Large intestine (tissue), 3 donors: Measurements from ENCODE around the gene DUSP15. TPM values are rescaled to one million over a fixed set of nuclear protein-coding genes. Genes with fewer than 3 reads are reported as not detected.
A peak's percentile ranks its signal among the peaks of the same experiment; 100 is the strongest.

Experiments used
- DNase-seq, 2 donors: peaks; one replicate each; pipeline versions ENCODE4 v3.0.0 to v3.0.0-alpha.2; 2013
- H3K27ac ChIP-seq: one replicate; pipeline ENCODE4 v1.5.1; 2013; ENCODE audit warnings: low read length
- H3K27me3 ChIP-seq: 2 replicates; pipeline ENCODE4 v1.6.1; 2013; ENCODE audit warnings: low read length; ENCODE audit not compliant: control insufficient read depth, insufficient read depth
- H3K36me3 ChIP-seq: 2 replicates; pipeline ENCODE4 v1.6.1; 2013; ENCODE audit warnings: low read length; ENCODE audit not compliant: control insufficient read depth, insufficient read depth
- H3K4me1 ChIP-seq: one replicate; pipeline ENCODE4 v1.6.1; 2013; ENCODE audit warnings: low read length; ENCODE audit not compliant: control insufficient read depth, insufficient read depth
- H3K4me3 ChIP-seq: one replicate; pipeline ENCODE4 v1.5.1; 2013; ENCODE audit warnings: low read length
- H3K9me3 ChIP-seq: one replicate; pipeline ENCODE4 v1.6.1; 2013; ENCODE audit warnings: mild to moderate bottlenecking, low read depth, low read length, moderate library complexity; ENCODE audit not compliant: control insufficient read depth
- WGBS: methylation state at CpG from one replicate; pipeline ENCODE4 v1.1.5; 2013; ENCODE audit warnings: low lambda C conversion rate; ENCODE audit not compliant: insufficient coverage; 5-methylcytosine and 5-hydroxymethylcytosine counted together
- polyA plus RNA-seq: library from polyadenylated mRNA; unstranded; fragments of 120-200 nt; gene quantifications from one replicate; pipeline ENCODE4 v1.2.1, GENCODE V29; 2013

DUSP15 gene
- polyA plus RNA-seq, 1 donor = 11.2 TPM

- Histone ChIP-seq H3K27ac (no peak overlapping the region), H3K36me3 (peaks cover 5% of the 10 kb centered on the region), H3K4me3 (peak overlapping the region; percentile 43), H3K9me3 (no peaks in the 10 kb centered on the region), H3K4me1 (peaks cover 23% of the 10 kb centered on the region), H3K27me3 (peaks cover 9% of the 10 kb centered on the region)
- peak in 1 of 2 donors; percentile 36 for DNase-seq
- WGBS = no CpG with 5 or more reads among the region's 20 CpGs
Measured at GRCh38 chr20:31861135-31861384, 9.3 kb downstream of the DUSP15 start.

GRCh38 chr20:31860390-31861134, 9.8 kb downstream of the DUSP15 start:
- Histone ChIP-seq H3K27me3 (peaks cover 10% of the 10 kb centered on the region), H3K4me1 (peaks cover 23% of the 10 kb centered on the region), H3K36me3 (peaks cover 5% of the 10 kb centered on the region), H3K4me3 (peak overlapping the region; percentile 43), H3K27ac (no peak overlapping the region), H3K9me3 (no peaks in the 10 kb centered on the region)
- WGBS = no CpG with 5 or more reads among the region's 15 CpGs
- no peak for DNase-seq

GRCh38 chr20:31859998-31860380, 10.3 kb downstream of the DUSP15 start:
- DNase-seq = no peak
- peaks cover 13% of the 10 kb centered on the region for H3K27me3 ChIP-seq

GRCh38 chr20:31859266-31859997, 10.9 kb downstream of the DUSP15 start:
- Histone ChIP-seq H3K4me3 (no peak overlapping the region), H3K4me1 (peaks cover 23% of the 10 kb centered on the region), H3K27me3 (peaks cover 13% of the 10 kb centered on the region), H3K9me3 (no peaks in the 10 kb centered on the region), H3K36me3 (peaks cover 2% of the 10 kb centered on the region), H3K27ac (no peak overlapping the region)
- no CpG with 5 or more reads among the region's 5 CpGs for WGBS
- DNase-seq = no peak

More at GRCh38 chr20:31859998-31860380, 10.3 kb downstream of the DUSP15 start:
- no peak overlapping the region for H3K27ac ChIP-seq
- peaks cover 5% of the 10 kb centered on the region for H3K36me3 ChIP-seq
- H3K9me3 ChIP-seq = no peaks in the 10 kb centered on the region
- WGBS = no CpG with 5 or more reads among the region's 7 CpGs
- H3K4me3 ChIP-seq = no peak overlapping the region
- H3K4me1 ChIP-seq = peaks cover 23% of the 10 kb centered on the region

- Histone ChIP-seq H3K27ac (no peak overlapping the region), H3K27me3 (peaks cover 13% of the 10 kb centered on the region), H3K9me3 (no peaks in the 10 kb centered on the region), H3K4me3 (no peak overlapping the region), H3K36me3 (peaks cover 2% of the 10 kb centered on the region), H3K4me1 (peaks cover 23% of the 10 kb centered on the region)
- no peak for DNase-seq
- WGBS = no CpG with 5 or more reads among the region's 3 CpGs
Measured at GRCh38 chr20:31858760-31859083, 11.6 kb downstream of the DUSP15 start.

- no CpG with 5 or more reads among the region's 15 CpGs for WGBS
- no peak for DNase-seq
- no peak overlapping the region for H3K27ac ChIP-seq
- no peaks in the 10 kb centered on the region for H3K36me3 ChIP-seq
- H3K27me3 ChIP-seq = peaks cover 13% of the 10 kb centered on the region
- no peaks in the 10 kb centered on the region for H3K9me3 ChIP-seq
- no peak overlapping the region for H3K4me3 ChIP-seq
- H3K4me1 ChIP-seq = peaks cover 23% of the 10 kb centered on the region
Measured at GRCh38 chr20:31857861-31858759, 12.2 kb downstream of the DUSP15 start.

- Histone ChIP-seq H3K27me3 (peaks cover 20% of the 10 kb centered on the region), H3K4me3 (no peak overlapping the region), H3K4me1 (peaks cover 17% of the 10 kb centered on the region), H3K27ac (no peak overlapping the region), H3K9me3 (no peaks in the 10 kb centered on the region), H3K36me3 (no peaks in the 10 kb centered on the region)
- DNase-seq = no peak
- WGBS = no CpG with 5 or more reads among the region's 3 CpGs
Measured at GRCh38 chr20:31856516-31856915, 13.8 kb downstream of the DUSP15 start.

- Histone ChIP-seq H3K27ac (no peak overlapping the region), H3K4me3 (no peak overlapping the region), H3K36me3 (no peaks in the 10 kb centered on the region), H3K27me3 (peaks cover 37% of the 10 kb centered on the region), H3K9me3 (no peaks in the 10 kb centered on the region), H3K4me1 (peaks cover 10% of the 10 kb centered on the region)
- WGBS = no CpG with 5 or more reads among the region's 7 CpGs
- DNase-seq = no peak
Measured at GRCh38 chr20:31853481-31853880, 16.8 kb downstream of the DUSP15 start.

GRCh38 chr20:31851240-31851955, 18.9 kb downstream of the DUSP15 start:
- no peak overlapping the region for H3K4me3 ChIP-seq
- H3K27me3 ChIP-seq = peaks cover 38% of the 10 kb centered on the region
- no peaks in the 10 kb centered on the region for H3K36me3 ChIP-seq
- no peaks in the 10 kb centered on the region for H3K4me1 ChIP-seq
- no peak overlapping the region for H3K27ac ChIP-seq
- DNase-seq = no peak
- no peaks in the 10 kb centered on the region for H3K9me3 ChIP-seq
- 57% methylated on average over 6 of the region's 11 CpGs for WGBS
